HL-60/S4 treated with retinoic acid at 250 ng/mL for 4 days and 3 days (cell line): ENCODE data around the gene SKIL.

Source experiments
- in situ Hi-C: fragments of 300-500 bp; cut with MboI; formaldehyde crosslinking; loops from 2 replicates; pipeline ENCODE4 v1.7.0; 2022; ENCODE audit warnings: low sequenced_read_pairs

SKIL gene

GRCh38 chr3:170350515-170351413, 6.8 kb upstream of the SKIL start:
- in situ Hi-C loops, result no loop called here

- in situ Hi-C loops, result no loop called here
These were observed 4.6 kb upstream of the SKIL start for GRCh38 chr3:170352936-170353335.

- in situ Hi-C loops, result no loop called here
These were observed 4.0 kb upstream of the SKIL start for GRCh38 chr3:170353485-170353884.

GRCh38 chr3:170354760-170355159, 2.8 kb upstream of the SKIL start:
- in situ Hi-C loops, result no loop called here

GRCh38 chr3:170355738-170356595, 1.5 kb upstream of the SKIL start:
- in situ Hi-C loops, result no loop called here

GRCh38 chr3:170356596-170357175, 829 bp upstream of the SKIL start:
- in situ Hi-C loops, result no loop called here

- in situ Hi-C loops, result no loop called here
These were observed 811 bp downstream of the SKIL start for GRCh38 chr3:170358042-170359010.

GRCh38 chr3:170359178-170359704, 1.7 kb downstream of the SKIL start:
- in situ Hi-C loops, result no loop called here

- in situ Hi-C loops, result no loop called here
These were observed 3.0 kb downstream of the SKIL start for GRCh38 chr3:170360466-170360865.

GRCh38 chr3:170360916-170361315, 3.4 kb downstream of the SKIL start:
- in situ Hi-C loops, result no loop called here

GRCh38 chr3:170361711-170362110, 4.2 kb downstream of the SKIL start:
- in situ Hi-C loops, result no loop called here

GRCh38 chr3:170363471-170363994, 6.0 kb downstream of the SKIL start:
- in situ Hi-C loops, result no loop called here

GRCh38 chr3:170364965-170365364, 7.5 kb downstream of the SKIL start:
- in situ Hi-C loops, result no loop called here

- in situ Hi-C loops, result no loop called here
These were observed 10.3 kb downstream of the SKIL start for GRCh38 chr3:170367797-170368196.

- in situ Hi-C loops, result no loop called here
These were observed 11.4 kb downstream of the SKIL start for GRCh38 chr3:170368921-170369320.

GRCh38 chr3:170372190-170372879, 14.8 kb downstream of the SKIL start:
- in situ Hi-C loops, result no loop called here

- in situ Hi-C loops, result loop anchor here (25.0 kb wide), 1 partner anchor 521 kb away; the partner anchor contains the start of gene LRRC31
These were observed 26.1 kb downstream of the SKIL start for GRCh38 chr3:170383567-170383966.

- in situ Hi-C loops, result loop anchor here (25.0 kb wide), 1 partner anchor 524 kb away; the partner anchor contains the start of gene LRRC31
These were observed 29.0 kb downstream of the SKIL start for GRCh38 chr3:170386468-170386867.

GRCh38 chr3:170387950-170388349, 30.4 kb downstream of the SKIL start:
- in situ Hi-C loops, result loop anchor here (25.0 kb wide), 1 partner anchor 526 kb away; the partner anchor contains the start of gene LRRC31
